Stimulated activated CD4-positive, alpha-beta T cell treated with anti-CD3 and anti-CD28 coated beads, Interleukin-2, amount 100 ng/mL, for 4 hours (primary cell): ENCODE results near the gene KLHL11.

Experiments
- DNase-seq: peaks from one replicate; pipeline ENCODE4 v3.0.0-alpha.2; 2020; ENCODE audit warnings: low read depth

The KLHL11 gene

DNA sequence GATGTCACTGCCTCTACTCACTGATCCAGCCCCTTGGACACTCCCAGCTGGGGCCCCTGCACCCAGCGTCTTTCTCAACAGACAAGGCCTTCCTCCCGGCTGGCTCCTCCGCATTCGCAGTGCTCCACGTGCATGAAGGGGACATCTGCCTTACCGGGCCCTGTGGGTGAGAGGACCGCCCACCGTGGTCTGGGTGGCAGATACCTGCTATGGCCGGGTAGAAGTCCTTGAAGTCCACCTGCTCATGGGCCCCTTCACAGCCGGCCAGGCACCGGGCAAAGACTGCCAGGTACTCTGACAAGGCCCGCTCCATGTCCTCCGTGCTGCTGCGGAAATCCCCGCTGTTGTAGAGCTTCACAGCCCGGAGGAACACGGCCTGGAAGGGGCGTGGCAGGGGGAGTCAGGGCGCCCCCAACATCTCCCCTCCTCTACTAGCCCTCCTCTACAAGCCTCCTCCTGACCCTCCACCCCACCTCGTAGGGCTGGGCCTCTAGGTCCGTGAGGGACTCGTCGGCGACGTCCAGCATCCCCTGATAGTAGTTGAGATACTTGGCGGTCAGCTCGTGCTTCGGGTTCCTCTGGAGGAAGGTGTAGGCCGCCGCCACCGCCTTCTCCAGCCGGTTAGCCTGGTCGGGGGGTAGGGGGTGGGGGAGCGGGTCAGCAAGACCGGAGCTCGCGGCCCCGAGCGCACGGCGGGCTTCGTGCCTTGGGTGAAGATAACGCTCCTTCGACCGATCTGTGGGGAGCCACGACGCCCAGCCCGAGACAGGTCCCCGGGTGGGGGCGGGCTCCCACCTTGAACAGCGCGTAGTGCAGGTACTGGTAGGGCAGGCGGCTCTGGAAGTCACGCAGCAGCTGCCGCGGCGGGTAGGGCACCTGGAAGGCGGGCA is 54.3 kb downstream of the KLHL11 start:
- peak; percentile 7 for DNase-seq

GRCh38 chr17:41806685-41807445 is 58.4 kb downstream of the KLHL11 start:
- no peak for DNase-seq
